Loucy (cell line): Measurements from ENCODE around the gene SNAP23.

ENCODE experiments used
- H2AFZ ChIP-seq: fragments of 200-600 bp; sonication (generic); 2 replicates; pipeline ENCODE4 v1.6.0; 2016; ENCODE audit warnings: antibody characterized with exemption, mild to moderate bottlenecking, low read length, moderate library complexity
- H3F3A ChIP-seq: fragments of 200-600 bp; 2 replicates; pipeline ENCODE4 v1.6.0; 2016; ENCODE audit warnings: antibody characterized with exemption, low read depth, mild to moderate bottlenecking
- H3K27me3 ChIP-seq: fragments of 200-600 bp; sonication (generic); 2 replicates; pipeline ENCODE4 v1.6.1; 2014; ENCODE audit warnings: low read length, mild to moderate bottlenecking; ENCODE audit not compliant: insufficient read depth, poor library complexity, severe bottlenecking
- H3K36me3 ChIP-seq: fragments of 200-600 bp; sonication (generic); 2 replicates; pipeline ENCODE4 v1.6.1; 2016; ENCODE audit warnings: low read length; ENCODE audit not compliant: insufficient read depth
- H3K4me1 ChIP-seq: fragments of 200-600 bp; sonication (generic); 2 replicates; pipeline ENCODE4 v1.5.1; 2014; ENCODE audit warnings: low read length, mild to moderate bottlenecking; ENCODE audit not compliant: insufficient read depth, poor library complexity, severe bottlenecking
- H3K4me2 ChIP-seq: fragments of 200-600 bp; sonication (generic); 2 replicates; pipeline ENCODE4 v1.6.0; 2014; ENCODE audit warnings: antibody characterized with exemption, low read length, low read depth, mild to moderate bottlenecking; ENCODE audit not compliant: poor library complexity, severe bottlenecking
- H3K4me3 ChIP-seq: fragments of 200-600 bp; sonication (generic); 2 replicates; pipeline ENCODE4 v1.5.1; 2014; ENCODE audit warnings: low read length, mild to moderate bottlenecking, mixed read lengths; ENCODE audit not compliant: poor library complexity, severe bottlenecking
- H3K79me2 ChIP-seq: fragments of 200-600 bp; sonication (generic); 2 replicates; pipeline ENCODE4 v1.6.1; 2014; ENCODE audit warnings: low read length; ENCODE audit not compliant: insufficient read depth
- H3K9ac ChIP-seq: fragments of 200-600 bp; sonication (generic); 2 replicates; pipeline ENCODE4 v1.6.0; 2014; ENCODE audit warnings: mild to moderate bottlenecking, low read depth, low read length, moderate library complexity; ENCODE audit not compliant: poor library complexity, severe bottlenecking
- H3K9me2 ChIP-seq: fragments of 200-600 bp; sonication (generic); replicated peaks from 2 replicates; pipeline ENCODE4 v1.6.1; 2016; ENCODE audit warnings: low read depth, low read length, mixed read lengths
- H3K9me3 ChIP-seq: fragments of 200-600 bp; sonication (generic); 2 replicates; pipeline ENCODE4 v1.6.1; 2014; ENCODE audit warnings: mild to moderate bottlenecking, antibody characterized with exemption, low read length, low read depth; ENCODE audit not compliant: insufficient read depth
- H4K20me1 ChIP-seq: fragments of 200-600 bp; sonication (generic); 2 replicates; pipeline ENCODE4 v1.6.0; 2014; ENCODE audit warnings: antibody characterized with exemption, low read length, mild to moderate bottlenecking; ENCODE audit not compliant: insufficient read depth, poor library complexity, severe bottlenecking
- CTCF ChIP-seq: fragments of 200-600 bp; sonication (generic); conservative IDR thresholded peaks from 2 replicates; pipeline ENCODE4 v1.5.1; 2014; ENCODE audit warnings: mild to moderate bottlenecking, antibody characterized with exemption, low read length
- EZH2phosphoT487 ChIP-seq: fragments of 200-600 bp; IDR thresholded peaks from 2 replicates; pipeline ENCODE4 v1.6.1; 2018; ENCODE audit warnings: antibody characterized with exemption, mild to moderate bottlenecking, moderate library complexity, borderline replicate concordance

Gene SNAP23

GRCh38 chr15:42461261-42461660 lies 34.2 kb upstream of the SNAP23 start:
- Histone ChIP-seq H3K9me3 (no peaks in the 10 kb centered on the region), H3K27me3 (no peaks in the 10 kb centered on the region), H3F3A (peaks cover 5% of the 10 kb centered on the region; the same call in 1 of the 2 replicates), H3K4me3 (no peak overlapping the region), H3K36me3 (peaks cover 18% of the 10 kb centered on the region; the same call in 1 of the 2 replicates), H3K4me1 (peaks cover 8% of the 10 kb centered on the region), H2AFZ (no peak overlapping the region), H3K79me2 (peaks cover 4% of the 10 kb centered on the region; the same call in 1 of the 2 replicates), H4K20me1 (no peaks in the 10 kb centered on the region), H3K9ac (no peak overlapping the region), H3K4me2 (no peak overlapping the region), H3K9me2 (no peaks in the 10 kb centered on the region)
- TF ChIP-seq EZH2phosphoT487: no peak
- no peak for TF ChIP-seq CTCF

GRCh38 chr15:42465520-42466259 lies 29.7 kb upstream of the SNAP23 start:
- TF ChIP-seq EZH2phosphoT487 (no peak), CTCF (no peak)
- no peaks in the 10 kb centered on the region for H3K27me3 ChIP-seq
- no peaks in the 10 kb centered on the region for H3K9me3 ChIP-seq
- no peak overlapping the region for H3K4me3 ChIP-seq
- H3K9me2 ChIP-seq: no peaks in the 10 kb centered on the region
- H3K4me1 ChIP-seq: peaks cover 8% of the 10 kb centered on the region
- no peaks in the 10 kb centered on the region; the same call in 1 of the 2 replicates for H3K79me2 ChIP-seq
- H3F3A ChIP-seq: peaks cover 5% of the 10 kb centered on the region; the same call in 1 of the 2 replicates
- H3K9ac ChIP-seq: no peak overlapping the region
- H4K20me1 ChIP-seq: no peaks in the 10 kb centered on the region
- H2AFZ ChIP-seq: no peak overlapping the region
- no peak overlapping the region for H3K4me2 ChIP-seq
- H3K36me3 ChIP-seq: peaks cover 20% of the 10 kb centered on the region; the same call in 1 of the 2 replicates

- TF ChIP-seq CTCF: no peak
- TF ChIP-seq EZH2phosphoT487: no peak
- Histone ChIP-seq H2AFZ (no peak overlapping the region), H3K4me2 (no peak overlapping the region), H3K9me2 (no peaks in the 10 kb centered on the region), H3K36me3 (peaks cover 8% of the 10 kb centered on the region; the same call in 1 of the 2 replicates), H3F3A (no peaks in the 10 kb centered on the region), H3K79me2 (no peaks in the 10 kb centered on the region; the same call in 1 of the 2 replicates), H3K4me1 (no peaks in the 10 kb centered on the region), H3K4me3 (no peak overlapping the region), H3K9ac (no peak overlapping the region), H3K27me3 (no peaks in the 10 kb centered on the region), H4K20me1 (no peaks in the 10 kb centered on the region), H3K9me3 (no peaks in the 10 kb centered on the region)
These were observed 24.4 kb upstream of the SNAP23 start for GRCh38 chr15:42471002-42471401.
